OCI-LY1 (cell line): ENCODE results near the gene SLC17A9.

Experiments used
- EZH2 ChIP-seq: fragments of 200-600 bp; sonication (generic), shearing (Covaris generic); IDR thresholded peaks from 2 replicates; pipeline ENCODE4 v1.8.0; 2017; ENCODE audit warnings: borderline replicate concordance, mixed run types, mild to moderate bottlenecking, antibody characterized with exemption, low read length, moderate library complexity, mixed read lengths
- TF ChIP-seq, protein P1 (sequence below): fragments of 200-600 bp; sonication (generic), shearing (Covaris generic); IDR thresholded peaks from 2 replicates; pipeline ENCODE4 v1.5.1; 2017; ENCODE audit warnings: mild to moderate bottlenecking, antibody characterized with exemption, low read length, moderate library complexity, mixed read lengths

DNA sequence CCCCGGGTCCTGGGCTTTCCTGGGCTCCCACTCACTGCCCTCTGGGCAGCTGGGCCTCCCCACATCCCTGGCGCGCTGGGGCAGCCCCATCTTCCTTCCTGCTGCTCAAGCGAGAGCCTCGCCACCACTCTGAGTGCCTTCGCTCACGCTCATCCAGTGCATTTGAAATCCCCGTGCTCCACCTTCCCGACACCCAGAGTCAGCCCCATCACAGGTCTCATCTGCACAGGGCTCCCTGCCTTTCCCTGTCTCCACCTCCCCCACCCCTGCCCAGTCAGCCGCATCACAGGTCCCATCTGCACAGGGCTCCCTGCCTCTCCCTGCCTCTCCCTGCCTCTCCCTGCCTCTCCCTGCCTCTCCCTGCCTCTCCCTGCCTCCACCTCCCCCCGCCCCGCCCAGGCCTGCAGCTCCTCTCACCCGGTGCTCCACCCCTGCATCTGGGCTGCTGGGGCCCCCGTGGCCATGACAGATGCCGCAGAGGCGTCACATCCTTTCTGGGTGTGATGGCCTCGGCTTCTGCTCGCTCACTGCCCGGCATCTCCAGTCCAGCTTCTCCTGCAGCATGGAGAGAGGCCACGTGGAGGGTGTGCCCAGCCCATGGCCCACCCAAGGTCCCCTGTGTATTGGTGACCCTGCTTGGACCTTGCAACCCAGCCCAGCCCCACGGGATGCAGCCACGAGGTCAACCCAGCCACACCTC lies 63.3 kb downstream of the SLC17A9 start:
- TF ChIP-seq, protein P1, sequence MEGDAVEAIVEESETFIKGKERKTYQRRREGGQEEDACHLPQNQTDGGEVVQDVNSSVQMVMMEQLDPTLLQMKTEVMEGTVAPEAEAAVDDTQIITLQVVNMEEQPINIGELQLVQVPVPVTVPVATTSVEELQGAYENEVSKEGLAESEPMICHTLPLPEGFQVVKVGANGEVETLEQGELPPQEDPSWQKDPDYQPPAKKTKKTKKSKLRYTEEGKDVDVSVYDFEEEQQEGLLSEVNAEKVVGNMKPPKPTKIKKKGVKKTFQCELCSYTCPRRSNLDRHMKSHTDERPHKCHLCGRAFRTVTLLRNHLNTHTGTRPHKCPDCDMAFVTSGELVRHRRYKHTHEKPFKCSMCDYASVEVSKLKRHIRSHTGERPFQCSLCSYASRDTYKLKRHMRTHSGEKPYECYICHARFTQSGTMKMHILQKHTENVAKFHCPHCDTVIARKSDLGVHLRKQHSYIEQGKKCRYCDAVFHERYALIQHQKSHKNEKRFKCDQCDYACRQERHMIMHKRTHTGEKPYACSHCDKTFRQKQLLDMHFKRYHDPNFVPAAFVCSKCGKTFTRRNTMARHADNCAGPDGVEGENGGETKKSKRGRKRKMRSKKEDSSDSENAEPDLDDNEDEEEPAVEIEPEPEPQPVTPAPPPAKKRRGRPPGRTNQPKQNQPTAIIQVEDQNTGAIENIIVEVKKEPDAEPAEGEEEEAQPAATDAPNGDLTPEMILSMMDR: no peak
- no peak for TF ChIP-seq EZH2
